ENCODE results near the gene CEACAM20. TPM values are rescaled to one million over a fixed set of nuclear protein-coding genes. Genes with fewer than 3 reads are reported as not detected.

Gene CEACAM20
- total and polyA plus RNA-seq, 2 of the 13 experiments (the other 11 are each of a cell fraction or from before 2014, with no cell fraction given): 0.04 TPM; not detected in 1

DNA sequence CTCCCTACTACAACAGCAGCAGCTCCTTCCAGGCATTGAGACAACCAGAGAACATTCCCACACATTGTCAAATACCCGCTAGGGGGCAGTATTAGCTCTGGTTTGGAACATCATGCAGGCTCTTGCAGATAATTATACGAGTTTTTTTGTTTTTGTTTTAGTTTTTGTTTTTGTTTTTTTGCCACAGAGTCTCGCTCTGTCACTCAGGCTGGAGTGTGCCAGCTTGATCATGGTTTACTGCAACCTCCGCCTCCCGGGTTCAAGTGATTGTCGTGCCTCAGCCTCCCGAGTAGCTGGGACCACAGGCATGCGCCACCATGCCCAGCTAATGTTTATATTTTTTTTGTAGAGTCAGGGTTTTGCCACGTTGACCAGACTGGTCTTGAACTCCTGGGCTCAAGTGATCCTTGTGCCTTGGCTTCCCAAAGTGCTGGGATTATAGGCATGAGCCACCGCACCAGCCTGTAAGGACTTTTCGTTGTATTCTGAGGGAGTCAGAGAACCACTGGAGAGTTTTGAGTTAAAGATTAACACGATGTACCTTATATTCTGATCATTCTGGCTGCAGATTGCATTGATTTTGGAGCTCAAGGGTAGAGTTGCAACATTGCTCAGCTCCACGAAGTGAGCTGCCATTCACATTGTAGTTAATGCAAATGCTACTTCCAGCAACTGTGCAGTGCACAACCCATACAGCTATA is 41.7 kb upstream of the CEACAM20 start (continued):
- TF ChIP-seq CTCF (CRISPR knock-in tag; IDR thresholded peaks at IDR 0.05): peak; percentile 75
- no peak for TF ChIP-seq CREB1 (IDR thresholded peaks at IDR 0.05)
- peak; percentile 41; the same call in 1 of the 2 replicates for TF ChIP-seq CREB1 (CRISPR knock-in tag; IDR thresholded peaks at IDR 0.05)
- TF ChIP-seq HNRNPUL1 (IDR thresholded peaks at IDR 0.05; ENCODE audit: low read depth, low read length): no peak
- TF ChIP-seq, protein P1, sequence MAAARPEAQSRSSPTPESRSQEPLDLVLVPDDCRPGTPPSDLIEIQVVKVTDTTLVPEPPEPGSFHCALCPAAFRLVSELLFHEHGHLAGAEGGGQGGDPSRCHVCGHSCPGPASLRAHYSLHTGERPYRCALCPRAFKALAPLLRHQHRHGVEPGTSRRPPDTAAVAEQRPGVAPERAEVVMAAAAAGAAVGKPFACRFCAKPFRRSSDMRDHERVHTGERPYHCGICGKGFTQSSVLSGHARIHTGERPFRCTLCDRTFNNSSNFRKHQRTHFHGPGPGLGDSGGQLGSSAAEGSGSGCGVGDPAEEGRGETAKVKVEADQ (CRISPR knock-in tag; IDR thresholded peaks at IDR 0.05; ENCODE audit: borderline replicate concordance): peak; percentile 70
- 0 out of 2 replicates have a peak, but pooled peaks have one; percentile 15 for TF ChIP-seq ZFY (CRISPR knock-in tag; IDR thresholded peaks at IDR 0.05)
- TF ChIP-seq RFXAP (CRISPR knock-in tag; IDR thresholded peaks at IDR 0.05; ENCODE audit: borderline replicate concordance): peak; percentile 45; the same call in 1 of the 2 replicates
- TF ChIP-seq ARID3A (IDR thresholded peaks at IDR 0.05; ENCODE audit: low read depth, low read length): peak; percentile 77
- TF ChIP-seq ZKSCAN8 (CRISPR knock-in tag; IDR thresholded peaks at IDR 0.05; ENCODE audit: borderline replicate concordance): no peak; the same call in 1 of the 2 replicates
- no peak for TF ChIP-seq CREBL2 (CRISPR knock-in tag; IDR thresholded peaks at IDR 0.05; ENCODE audit: borderline replicate concordance)
- TF ChIP-seq, protein P2, sequence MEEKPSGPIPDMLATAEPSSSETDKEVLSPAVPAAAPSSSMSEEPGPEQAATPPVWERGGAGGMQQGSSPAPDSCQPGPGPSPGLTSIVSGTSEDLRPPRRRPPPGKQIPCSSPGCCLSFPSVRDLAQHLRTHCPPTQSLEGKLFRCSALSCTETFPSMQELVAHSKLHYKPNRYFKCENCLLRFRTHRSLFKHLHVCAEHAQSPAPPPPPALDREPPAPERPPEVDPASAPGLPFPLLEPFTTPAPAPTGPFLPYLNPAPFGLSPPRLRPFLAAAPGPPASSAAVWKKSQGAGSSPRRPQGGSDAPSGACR (CRISPR knock-in tag; IDR thresholded peaks at IDR 0.05): no peak
- TF ChIP-seq RAD21 (CRISPR knock-in tag; IDR thresholded peaks at IDR 0.05): peak; percentile 62; the same call in 1 of the 2 replicates
- no peak for TF ChIP-seq TBX3 (IDR thresholded peaks at IDR 0.05; ENCODE audit: borderline replicate concordance)
- no peak for TF ChIP-seq SMAD9 (CRISPR knock-in tag; IDR thresholded peaks at IDR 0.05)
- peak; percentile 85; the same call in 1 of the 2 replicates for TF ChIP-seq ZNF333 (CRISPR knock-in tag; IDR thresholded peaks at IDR 0.05; ENCODE audit: borderline replicate concordance)
- TF ChIP-seq ZMYM4 (CRISPR knock-in tag; IDR thresholded peaks at IDR 0.05): peak; percentile 66
- TF ChIP-seq ZNF615 (CRISPR knock-in tag; IDR thresholded peaks at IDR 0.05; ENCODE audit: borderline replicate concordance): 0 out of 2 replicates have a peak, but pooled peaks have one; percentile 39
- TF ChIP-seq ZNF609 (CRISPR knock-in tag; IDR thresholded peaks at IDR 0.05; ENCODE audit: borderline replicate concordance): peak; percentile 19; the same call in 1 of the 2 replicates
- no peak for TF ChIP-seq ARID2 (CRISPR knock-in tag; IDR thresholded peaks at IDR 0.05; ENCODE audit: borderline replicate concordance)

All from HepG2 (cell line).